NCI-H2081 (cell line): ENCODE measurements around the gene RAB1B.
"Not testable (repeated sequence)": the region's sequence is repeated elsewhere in the genome, so short reads cannot be mapped to it uniquely, and the experiment has no call there.

Experiments used
- DNase-seq, 2 experiments: peaks; one replicate each; lab custom pipeline; 2025; lab: John Stamatoyannopoulos, UW

The RAB1B gene

GRCh38 chr11:66309475-66309874 is 41.0 kb downstream of the RAB1B start:
- DNase-seq, result no peak

- no peak for DNase-seq
Observed at GRCh38 chr11:66310324-66310723, 41.9 kb downstream of the RAB1B start.

GRCh38 chr11:66310803-66311440 is 42.5 kb downstream of the RAB1B start:
- not testable (repeated sequence) for DNase-seq

- no peak for DNase-seq
Observed at GRCh38 chr11:66311470-66311964, 43.1 kb downstream of the RAB1B start.

- peak; percentile 93 to 95 for DNase-seq
Observed at GRCh38 chr11:66311965-66312548, 43.6 kb downstream of the RAB1B start.

GRCh38 chr11:66312549-66313320 is 44.3 kb downstream of the RAB1B start:
- peak; percentile 83 to 87 for DNase-seq

- DNase-seq, result no peak
Observed at GRCh38 chr11:66313321-66314185, 45.1 kb downstream of the RAB1B start.

GRCh38 chr11:66314186-66314501 is 45.7 kb downstream of the RAB1B start:
- DNase-seq, result no peak

GRCh38 chr11:66314561-66315497 is 46.4 kb downstream of the RAB1B start:
- no peak for DNase-seq

- DNase-seq, result no peak
Observed at GRCh38 chr11:66315498-66315885, 47.1 kb downstream of the RAB1B start.

GRCh38 chr11:66315921-66316811 is 47.7 kb downstream of the RAB1B start:
- no peak for DNase-seq

GRCh38 chr11:66316849-66317251 is 48.4 kb downstream of the RAB1B start, which contains the start of gene CD248:
Gene CD248 (minus strand): TSS chr11:66317044. CDS start chr11:66317027, 17 bp downstream.
- DNase-seq, result no peak

GRCh38 chr11:66317322-66317722 is 48.9 kb downstream of the RAB1B start:
- no peak for DNase-seq

GRCh38 chr11:66317723-66318599 is 49.5 kb downstream of the RAB1B start:
- DNase-seq, result no peak

GRCh38 chr11:66318600-66318970 is 50.1 kb downstream of the RAB1B start:
- DNase-seq, result no peak

- DNase-seq, result not testable (repeated sequence)
Observed at GRCh38 chr11:66320289-66320688, 51.9 kb downstream of the RAB1B start.

- not testable (repeated sequence) for DNase-seq
Observed at GRCh38 chr11:66320748-66321147, 52.3 kb downstream of the RAB1B start.

- no peak for DNase-seq
Observed at GRCh38 chr11:66321606-66322005, 53.2 kb downstream of the RAB1B start.
